K562 (cell line): ENCODE data around the gene USP20. TPM values are rescaled to one million over a fixed set of nuclear protein-coding genes. Genes with fewer than 3 reads are reported as not detected.

ENCODE experiments used
- ATAC-seq: fragments of 200-7000 bp; cut with Tn5 transposase; 3 replicates; pipeline ENCODE4 v1.9.1; 2020; ENCODE audit warnings: moderate library complexity
- BruUV-seq: library from RNA; stranded (reverse); fragments of 400-500 nt; replicated peaks from 2 replicates; lab custom pipeline; 2021; lab: Mats Ljungman, UMichigan
- CTCF ChIA-PET: fragments of 300-600 bp; formaldehyde crosslinking; extraction: SDS; loops from one replicate; lab custom pipeline; 2021; ENCODE audit warnings: low intra/inter-chr PET ratio; lab: Yijun Ruan, JAX
- POLR2A ChIA-PET: fragments of 300-600, 350-650 bp; sonication (Branson Sonifier 250); formaldehyde crosslinking; extraction: SDS; loops from one replicate; lab custom pipeline; 2021; ENCODE audit warnings: antibody characterized with exemption, inconsistent platforms; lab: Yijun Ruan, JAX
- DNase-seq, 4 experiments: peaks; one replicate each; pipeline versions ENCODE4 v3.0.0 to v3.0.0-alpha.2; 2011 to 2018; ENCODE audit warnings: low spot score in 3 of 4, mixed read lengths in 3 of 4; ENCODE audit errors: extremely low read depth in 1 of 4
- FAIRE-seq: peaks from 2 replicates; lab custom pipeline; 2011; peaks lifted over from hg19 to GRCh38; lab: Jason Lieb, UNC
- H2AFZ ChIP-seq: 2 replicates; pipeline ENCODE4 v1.6.0; 2011; ENCODE audit warnings: low read depth, low read length, control low read depth, inconsistent platforms
- H3K27ac ChIP-seq: fragments of 200-600 bp; 3 replicates; pipeline ENCODE4 v1.8.0; 2011; ENCODE audit warnings: low read depth, mild to moderate bottlenecking, control low read depth, inconsistent platforms, low read length, moderate library complexity, mixed read lengths; ENCODE audit errors: extremely low read depth
- H3K27me3 ChIP-seq, 2 experiments: fragments of 300-600 bp in 1 of 2; 2 replicates in 1 of 2; 3 replicates in 1 of 2; pipeline versions ENCODE4 v1.6.0 to v1.8.0; 2011; ENCODE audit warnings: inconsistent platforms in 2 of 2, low read length in 2 of 2, mild to moderate bottlenecking in 1 of 2, mixed read lengths in 1 of 2, moderate library complexity in 1 of 2; ENCODE audit not compliant: control insufficient read depth in 2 of 2, insufficient read depth in 2 of 2
- H3K36me3 ChIP-seq: fragments of 300-600 bp; 3 replicates; pipeline ENCODE4 v1.8.0; 2011; ENCODE audit warnings: mild to moderate bottlenecking, low read length, inconsistent platforms; ENCODE audit not compliant: control insufficient read depth, insufficient read depth
- H3K4me1 ChIP-seq, 2 experiments: fragments of 200-600 bp in 1 of 2; replicated peaks in 1 of 2; 2 replicates in 1 of 2; 3 replicates in 1 of 2; pipeline versions ENCODE4 v1.5.1 to v1.8.0; 2011; ENCODE audit warnings: inconsistent platforms in 2 of 2, low read length in 2 of 2, mild to moderate bottlenecking in 1 of 2, mixed read lengths in 1 of 2, moderate library complexity in 1 of 2; ENCODE audit not compliant: control insufficient read depth in 2 of 2, insufficient read depth in 2 of 2
- H3K4me2 ChIP-seq: 2 replicates; pipeline ENCODE4 v1.6.1; 2011; ENCODE audit warnings: low read length, control low read depth, inconsistent platforms, mixed read lengths; ENCODE audit not compliant: insufficient read depth
- H3K4me3 ChIP-seq: fragments of 200-600 bp; sonication (generic), shearing (Covaris generic); 2 replicates; pipeline ENCODE4 v1.5.1; 2016; ENCODE audit warnings: control low read depth, inconsistent platforms
- H3K79me2 ChIP-seq: fragments of 200-600 bp; 3 replicates; pipeline ENCODE4 v1.8.0; 2011; ENCODE audit warnings: low read length, inconsistent platforms; ENCODE audit not compliant: control insufficient read depth, insufficient read depth
- H3K9ac ChIP-seq, 2 experiments: 2 replicates each; pipeline versions ENCODE4 v1.6.0 to v1.6.1; 2011; ENCODE audit warnings: low read depth in 2 of 2, low read length in 2 of 2, control low read depth in 1 of 2, inconsistent platforms in 1 of 2, mild to moderate bottlenecking in 1 of 2, mixed read lengths in 1 of 2; ENCODE audit not compliant: insufficient read depth in 1 of 2
- H3K9me1 ChIP-seq: one replicate; pipeline ENCODE4 v1.6.0; 2011; ENCODE audit warnings: inconsistent platforms, mild to moderate bottlenecking, low read length, moderate library complexity; ENCODE audit not compliant: control insufficient read depth, insufficient read depth
- H3K9me3 ChIP-seq: replicated peaks from 2 replicates; pipeline ENCODE4 v1.5.1; 2011; ENCODE audit warnings: low read depth, low read length, inconsistent platforms; ENCODE audit not compliant: control insufficient read depth, insufficient read depth
- H4K20me1 ChIP-seq: replicated peaks from 2 replicates; pipeline ENCODE4 v1.6.1; 2011; ENCODE audit warnings: low read length, inconsistent platforms, mixed read lengths; ENCODE audit not compliant: control insufficient read depth, insufficient read depth
- CHCHD3 ChIP-seq: fragments of 250-450 bp; sonication (Bioruptor Pico); IDR thresholded peaks from 2 replicates; pipeline ENCODE4 v2.1.2; 2022; ENCODE audit warnings: mild to moderate bottlenecking
- DDX20 ChIP-seq: fragments of 450-650 bp; IDR thresholded peaks from 2 replicates; pipeline ENCODE4 v1.6.1; 2016; ENCODE audit warnings: missing genetic modification characterization, low read depth, mild to moderate bottlenecking, missing compliant biosample characterization, moderate library complexity
- FOXA3 ChIP-seq, 2 experiments: fragments of 450-650 bp in 1 of 2; sonication (generic) in 1 of 2; formaldehyde crosslinking; IDR thresholded peaks in 1 of 2; conservative IDR thresholded peaks in 1 of 2; 2 replicates each; pipeline versions ENCODE4 v1.4.0 to v1.8.0; 2020 to 2022; ENCODE audit warnings: mild to moderate bottlenecking in 2 of 2, missing genetic modification reagents in 1 of 2
- GTF2E2 ChIP-seq: fragments of 200-800 bp; sonication (Bioruptor generic); IDR thresholded peaks from 2 replicates; pipeline ENCODE4 v1.6.1; 2016; ENCODE audit warnings: missing genetic modification characterization, missing compliant biosample characterization
- HDAC3 ChIP-seq: fragments of 450-650 bp; IDR thresholded peaks from 2 replicates; pipeline ENCODE4 v1.6.1; 2018; ENCODE audit warnings: borderline replicate concordance, mild to moderate bottlenecking, moderate library complexity; ENCODE audit not compliant: partially characterized antibody
- IFI16 ChIP-seq: fragments of 250-450 bp; sonication (Bioruptor Pico); IDR thresholded peaks from 2 replicates; pipeline ENCODE4 v2.1.2; 2022; ENCODE audit warnings: mild to moderate bottlenecking, inconsistent platforms
- KAT8 ChIP-seq: fragments of 450-650 bp; IDR thresholded peaks from 2 replicates; pipeline ENCODE4 v1.6.1; 2016; ENCODE audit warnings: low read depth, mild to moderate bottlenecking
- PTTG1 ChIP-seq: fragments of 450-650 bp; IDR thresholded peaks from 2 replicates; pipeline ENCODE4 v1.6.1; 2016; ENCODE audit warnings: low read depth, mild to moderate bottlenecking, missing genetic modification characterization, missing compliant biosample characterization
- TEAD4 ChIP-seq, 2 experiments: sonication (generic) in 1 of 2; formaldehyde crosslinking in 1 of 2; IDR thresholded peaks; 2 replicates each; pipeline versions ENCODE4 v1.6.1 to v1.8.0; 2012 to 2022; ENCODE audit warnings: borderline replicate concordance in 1 of 2, inconsistent platforms in 1 of 2, low read length in 1 of 2, mild to moderate bottlenecking in 1 of 2, missing genetic modification reagents in 1 of 2
- TSC22D4 ChIP-seq: fragments of 450-650 bp; IDR thresholded peaks from 2 replicates; pipeline ENCODE4 v1.6.1; 2016; ENCODE audit warnings: missing genetic modification characterization, missing biosample characterization, control low read depth
- ZNF408 ChIP-seq: fragments of 250-450 bp; sonication (Bioruptor Pico); IDR thresholded peaks from 2 replicates; pipeline ENCODE4 v1.4.0; 2020; ENCODE audit warnings: low read depth, mild to moderate bottlenecking, moderate library complexity
- ZNF507 ChIP-seq: conservative IDR thresholded peaks from 2 replicates; pipeline ENCODE4 v1.6.1; 2017; ENCODE audit warnings: missing genetic modification characterization, missing compliant biosample characterization
- ZNF584 ChIP-seq: fragments of 200-800 bp; sonication (Bioruptor generic); IDR thresholded peaks from 2 replicates; pipeline ENCODE4 v1.6.1; 2016; ENCODE audit warnings: low read depth, mild to moderate bottlenecking, missing genetic modification characterization, missing compliant biosample characterization
- ZNF79 ChIP-seq: fragments of 250-450 bp; sonication (Bioruptor Pico); IDR thresholded peaks from 2 replicates; pipeline ENCODE4 v1.4.0; 2020; ENCODE audit warnings: low read depth, mild to moderate bottlenecking, moderate library complexity
- WGBS: fragments of 100-300 bp; shearing (Covaris generic); methylation state at CpG from one replicate; pipeline ENCODE4 v1.1.6; 2016; ENCODE audit warnings: low coverage, mixed read lengths; ENCODE audit not compliant: insufficient coverage; ENCODE audit errors: missing lambda C conversion rate; 5-methylcytosine and 5-hydroxymethylcytosine counted together
- in situ Hi-C: fragments of 300-500 bp; cut with MboI; formaldehyde crosslinking; loops from 4 replicates; pipeline ENCODE4 v1.15.0; 2018; ENCODE audit warnings: inconsistent platforms, mixed read lengths
- intact Hi-C: fragments of 100-400 bp; cut with micrococcal nuclease; formaldehyde crosslinking; loops from 2 replicates; pipeline ENCODE4 v1.14.2; 2022
- polyA plus RNA-seq, 8 experiments: library from polyadenylated mRNA; depleted of rRNA in 4 of 8; stranded (reverse) in 5 of 8; unstranded in 3 of 8; fragments of >200 nt; fragmentation: Nextera tagmentation in 2 of 8; fragmentation: Illumina TruSeq in 1 of 8; extraction: Ambion mirVana in 2 of 8; extraction: Trizol in 1 of 8; gene quantifications; 2 replicates each; pipeline versions ENCODE4 v1.2.1 to v1.2.3, GENCODE V29; 2011 to 2014; ENCODE audit warnings: inconsistent platforms in 1 of 8, missing spikeins in 1 of 8
- total RNA-seq, 7 experiments: library from RNA; depleted of rRNA in 6 of 7; stranded (reverse); fragments of >200 nt in 6 of 7; fragmentation: Illumina TruSeq in 2 of 7; extraction: Trizol in 2 of 7; gene quantifications; 2 replicates each; pipeline versions ENCODE4 v1.2.1 to v1.2.3, GENCODE V29; 2011 to 2021; ENCODE audit warnings: low replicate concordance in 1 of 7
- TF ChIP-seq, protein P1 (sequence below): fragments of 450-650 bp; formaldehyde crosslinking; IDR thresholded peaks from 2 replicates; pipeline ENCODE4 v1.4.0; 2020; ENCODE audit warnings: mild to moderate bottlenecking, moderate library complexity
- TF ChIP-seq, protein P2 (sequence below): sonication (generic); formaldehyde crosslinking; IDR thresholded peaks from 2 replicates; pipeline ENCODE4 v1.8.0; 2023; ENCODE audit warnings: mild to moderate bottlenecking, missing genetic modification reagents
- TF ChIP-seq, protein P3 (sequence below), 3 experiments: IDR thresholded peaks in 2 of 3; conservative IDR thresholded peaks in 1 of 3; 2 replicates each; pipeline ENCODE4 v1.5.1; 2011 to 2012; ENCODE audit warnings: low read length in 3 of 3, mild to moderate bottlenecking in 3 of 3, control low read depth in 2 of 3, improper control_type of control experiment in 1 of 3, inconsistent platforms in 1 of 3, low read depth in 1 of 3, mixed read lengths in 1 of 3, moderate library complexity in 1 of 3; ENCODE audit not compliant: insufficient read depth in 2 of 3

USP20 gene
- total and polyA plus RNA-seq, 9 of the 15 experiments (the other 6 are each of a cell fraction or from before 2014, with no cell fraction given) = 1.9 to 136 (median 49.1) TPM

DNA sequence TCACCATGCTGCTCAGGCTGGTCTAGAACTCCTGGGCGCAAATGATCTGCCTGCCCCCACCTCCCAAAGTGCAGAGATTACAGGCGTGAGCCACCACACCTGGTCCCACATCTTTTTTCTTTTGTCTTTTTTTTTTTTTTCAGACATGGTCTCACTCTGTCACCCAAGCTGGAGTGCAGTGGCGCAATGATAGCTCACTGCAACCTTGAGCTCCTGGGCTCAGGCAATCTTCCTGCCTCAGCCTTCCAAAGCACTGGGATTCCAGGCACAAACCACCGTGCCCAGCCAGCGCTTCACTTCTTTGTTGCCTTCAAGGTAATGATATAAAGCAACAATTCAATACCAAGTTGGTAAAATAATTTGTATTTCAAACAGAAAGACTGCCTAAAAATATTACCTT lies 78.8 kb downstream of the USP20 start:
- peaks cover 9 to 14% of the 10 kb centered on the region in 2 experiments; a peak in 4 of 5 replicates for H3K4me1 ChIP-seq
- H3K36me3 ChIP-seq = no peaks in the 10 kb centered on the region
- intact Hi-C loops (no loop called here), in situ Hi-C loops (no loop called here)
- H3K27me3 ChIP-seq = no peaks in the 10 kb centered on the region
- POLR2A ChIA-PET = interaction anchor here (1.6 kb wide), 1 partner anchor 11 kb away, joined by 5 read pairs; no protein-coding TSS in a partner anchor
- no peak overlapping the region for H3K9ac ChIP-seq
- H2AFZ ChIP-seq = no peak overlapping the region
- BruUV-seq = no TSS peak
- no peaks in the 10 kb centered on the region for H3K9me1 ChIP-seq
- no peaks in the 10 kb centered on the region for H3K9me3 ChIP-seq
- CTCF ChIA-PET = no interaction called here
- no peak overlapping the region for H3K4me2 ChIP-seq
- H3K79me2 ChIP-seq = no peaks in the 10 kb centered on the region
- no peak overlapping the region for H3K27ac ChIP-seq
- ATAC-seq (no peak), DNase-seq (no peak), FAIRE-seq (no peak)
- no peaks in the 10 kb centered on the region for H4K20me1 ChIP-seq
- H3K4me3 ChIP-seq = no peak overlapping the region
- 78% methylated on average over 3 of the region's 5 CpGs for WGBS
- no peak for TF ChIP-seq DDX20
- no peak for TF ChIP-seq FOXA3 (CRISPR knock-in tag; conservative IDR thresholded peaks at IDR 0.05 in 1 of 2, IDR thresholded peaks at IDR 0.05 in 1 of 2)
- TF ChIP-seq, protein P1, sequence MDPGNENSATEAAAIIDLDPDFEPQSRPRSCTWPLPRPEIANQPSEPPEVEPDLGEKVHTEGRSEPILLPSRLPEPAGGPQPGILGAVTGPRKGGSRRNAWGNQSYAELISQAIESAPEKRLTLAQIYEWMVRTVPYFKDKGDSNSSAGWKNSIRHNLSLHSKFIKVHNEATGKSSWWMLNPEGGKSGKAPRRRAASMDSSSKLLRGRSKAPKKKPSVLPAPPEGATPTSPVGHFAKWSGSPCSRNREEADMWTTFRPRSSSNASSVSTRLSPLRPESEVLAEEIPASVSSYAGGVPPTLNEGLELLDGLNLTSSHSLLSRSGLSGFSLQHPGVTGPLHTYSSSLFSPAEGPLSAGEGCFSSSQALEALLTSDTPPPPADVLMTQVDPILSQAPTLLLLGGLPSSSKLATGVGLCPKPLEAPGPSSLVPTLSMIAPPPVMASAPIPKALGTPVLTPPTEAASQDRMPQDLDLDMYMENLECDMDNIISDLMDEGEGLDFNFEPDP (CRISPR knock-in tag) = no peak
- TF ChIP-seq PTTG1 (tag) = no peak
- no peak for TF ChIP-seq ZNF584
- no peak for TF ChIP-seq ZNF408 (CRISPR knock-in tag)
- TF ChIP-seq CHCHD3 (CRISPR knock-in tag) = no peak
- TF ChIP-seq, protein P2, sequence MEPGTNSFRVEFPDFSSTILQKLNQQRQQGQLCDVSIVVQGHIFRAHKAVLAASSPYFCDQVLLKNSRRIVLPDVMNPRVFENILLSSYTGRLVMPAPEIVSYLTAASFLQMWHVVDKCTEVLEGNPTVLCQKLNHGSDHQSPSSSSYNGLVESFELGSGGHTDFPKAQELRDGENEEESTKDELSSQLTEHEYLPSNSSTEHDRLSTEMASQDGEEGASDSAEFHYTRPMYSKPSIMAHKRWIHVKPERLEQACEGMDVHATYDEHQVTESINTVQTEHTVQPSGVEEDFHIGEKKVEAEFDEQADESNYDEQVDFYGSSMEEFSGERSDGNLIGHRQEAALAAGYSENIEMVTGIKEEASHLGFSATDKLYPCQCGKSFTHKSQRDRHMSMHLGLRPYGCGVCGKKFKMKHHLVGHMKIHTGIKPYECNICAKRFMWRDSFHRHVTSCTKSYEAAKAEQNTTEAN = no peak
- no peak for TF ChIP-seq HDAC3
- no peak for TF ChIP-seq ZNF507 (tag)
- TF ChIP-seq ZNF79 (CRISPR knock-in tag) = no peak
- TF ChIP-seq GTF2E2 (tag) = no peak
- TF ChIP-seq TSC22D4 = no peak
- no peak for TF ChIP-seq KAT8
- TF ChIP-seq TEAD4 (IDR thresholded peaks at IDR 0.05; ENCODE audit: low read length) = no peak
- no peak for TF ChIP-seq TEAD4 (CRISPR knock-in tag; IDR thresholded peaks at IDR 0.05; ENCODE audit: borderline replicate concordance)
- no peak for TF ChIP-seq IFI16
- TF ChIP-seq, protein P3, sequence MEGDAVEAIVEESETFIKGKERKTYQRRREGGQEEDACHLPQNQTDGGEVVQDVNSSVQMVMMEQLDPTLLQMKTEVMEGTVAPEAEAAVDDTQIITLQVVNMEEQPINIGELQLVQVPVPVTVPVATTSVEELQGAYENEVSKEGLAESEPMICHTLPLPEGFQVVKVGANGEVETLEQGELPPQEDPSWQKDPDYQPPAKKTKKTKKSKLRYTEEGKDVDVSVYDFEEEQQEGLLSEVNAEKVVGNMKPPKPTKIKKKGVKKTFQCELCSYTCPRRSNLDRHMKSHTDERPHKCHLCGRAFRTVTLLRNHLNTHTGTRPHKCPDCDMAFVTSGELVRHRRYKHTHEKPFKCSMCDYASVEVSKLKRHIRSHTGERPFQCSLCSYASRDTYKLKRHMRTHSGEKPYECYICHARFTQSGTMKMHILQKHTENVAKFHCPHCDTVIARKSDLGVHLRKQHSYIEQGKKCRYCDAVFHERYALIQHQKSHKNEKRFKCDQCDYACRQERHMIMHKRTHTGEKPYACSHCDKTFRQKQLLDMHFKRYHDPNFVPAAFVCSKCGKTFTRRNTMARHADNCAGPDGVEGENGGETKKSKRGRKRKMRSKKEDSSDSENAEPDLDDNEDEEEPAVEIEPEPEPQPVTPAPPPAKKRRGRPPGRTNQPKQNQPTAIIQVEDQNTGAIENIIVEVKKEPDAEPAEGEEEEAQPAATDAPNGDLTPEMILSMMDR (IDR thresholded peaks at IDR 0.05 in 2 of 3, conservative IDR thresholded peaks at IDR 0.05 in 1 of 3; ENCODE audit: insufficient read depth in 2 of 3, low read depth in 1 of 3, low read length in 3 of 3) = no peak
